GM20431 (cell line): ENCODE measurements around the gene DAB1.

ENCODE experiments used
- in situ Hi-C: fragments of 300-500 bp; cut with MseI, MboI; formaldehyde crosslinking; loops from one replicate; pipeline ENCODE4 v1.15.0; 2020; ENCODE audit warnings: low sequenced_read_pairs; ENCODE audit not compliant: unreplicated experiment

The DAB1 gene

GRCh38 chr1:57015071-57015470, 408.8 kb downstream of the DAB1 start:
- in situ Hi-C loops: no loop called here

- in situ Hi-C loops: no loop called here
These were observed 410.3 kb downstream of the DAB1 start for GRCh38 chr1:57013522-57013921.

GRCh38 chr1:57012315-57012714, 411.5 kb downstream of the DAB1 start:
- in situ Hi-C loops: no loop called here

- in situ Hi-C loops: no loop called here
These were observed 413.3 kb downstream of the DAB1 start for GRCh38 chr1:57010511-57010910.

- in situ Hi-C loops: no loop called here
These were observed 415.9 kb downstream of the DAB1 start for GRCh38 chr1:57007948-57008347.

GRCh38 chr1:57007472-57007871, 416.4 kb downstream of the DAB1 start:
- in situ Hi-C loops: no loop called here

- in situ Hi-C loops: no loop called here
These were observed 420.3 kb downstream of the DAB1 start for GRCh38 chr1:57003398-57004139.

GRCh38 chr1:56995414-56996100, 428.3 kb downstream of the DAB1 start:
- in situ Hi-C loops: no loop called here

GRCh38 chr1:56993475-56993874, 430.4 kb downstream of the DAB1 start:
- in situ Hi-C loops: no loop called here

GRCh38 chr1:56992318-56993125, 431.3 kb downstream of the DAB1 start:
- in situ Hi-C loops: no loop called here

- in situ Hi-C loops: no loop called here
These were observed 432.3 kb downstream of the DAB1 start for GRCh38 chr1:56991576-56991975.

GRCh38 chr1:56986397-56986796, 437.5 kb downstream of the DAB1 start:
- in situ Hi-C loops: no loop called here

- in situ Hi-C loops: no loop called here
These were observed 438.0 kb downstream of the DAB1 start for GRCh38 chr1:56985857-56986256.

- in situ Hi-C loops: no loop called here
These were observed 440.4 kb downstream of the DAB1 start for GRCh38 chr1:56983484-56983883.

- in situ Hi-C loops: no loop called here
These were observed 443.7 kb downstream of the DAB1 start for GRCh38 chr1:56979986-56980755.

- in situ Hi-C loops: no loop called here
These were observed 445.0 kb downstream of the DAB1 start for GRCh38 chr1:56978819-56979218.

- in situ Hi-C loops: no loop called here
These were observed 445.9 kb downstream of the DAB1 start for GRCh38 chr1:56977910-56978309.

- in situ Hi-C loops: no loop called here
These were observed 448.4 kb downstream of the DAB1 start for GRCh38 chr1:56975446-56975845.

- in situ Hi-C loops: no loop called here
These were observed 449.7 kb downstream of the DAB1 start for GRCh38 chr1:56973923-56974742.
